SU-DHL-6 (cell line): ENCODE data around the gene POLG2.

Experiments used
- EZH2phosphoT487 ChIP-seq: fragments of 200-600 bp; sonication (generic), shearing (Covaris generic); conservative IDR thresholded peaks from 2 replicates; pipeline ENCODE4 v1.6.1; 2018; ENCODE audit warnings: mild to moderate bottlenecking, antibody characterized with exemption, low read length, moderate library complexity, mixed read lengths
- TF ChIP-seq, protein P1 (sequence below): fragments of 200-600 bp; sonication (generic); IDR thresholded peaks from one replicate; pipeline ENCODE4 v1.5.1; 2017; ENCODE audit warnings: antibody characterized with exemption, mild to moderate bottlenecking, low read length, moderate library complexity; ENCODE audit not compliant: insufficient read depth, poor library complexity, severe bottlenecking

DNA sequence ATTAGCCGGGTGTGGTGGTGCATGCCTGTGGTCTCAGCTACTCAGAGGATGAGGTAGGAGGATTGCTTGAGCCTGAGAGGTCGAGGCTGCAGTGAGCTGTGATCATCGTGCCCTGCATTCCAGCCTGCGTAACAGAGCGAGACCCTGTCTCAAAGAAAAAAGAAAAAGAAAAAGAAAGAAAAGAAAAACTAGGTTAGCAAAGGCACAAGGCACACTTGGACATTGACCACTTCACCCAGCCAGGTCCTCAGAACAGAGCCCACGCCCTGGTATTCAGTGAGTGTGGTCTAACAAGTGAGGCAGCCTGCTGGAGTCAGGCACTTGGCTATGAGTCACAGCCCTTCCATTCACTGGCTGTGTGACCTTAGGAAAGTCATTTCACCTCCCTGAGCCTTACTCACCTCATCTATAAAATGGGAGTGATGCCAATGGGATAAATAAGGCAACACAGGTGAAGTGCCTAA is 37.5 kb downstream of the POLG2 start:
- TF ChIP-seq, protein P1, sequence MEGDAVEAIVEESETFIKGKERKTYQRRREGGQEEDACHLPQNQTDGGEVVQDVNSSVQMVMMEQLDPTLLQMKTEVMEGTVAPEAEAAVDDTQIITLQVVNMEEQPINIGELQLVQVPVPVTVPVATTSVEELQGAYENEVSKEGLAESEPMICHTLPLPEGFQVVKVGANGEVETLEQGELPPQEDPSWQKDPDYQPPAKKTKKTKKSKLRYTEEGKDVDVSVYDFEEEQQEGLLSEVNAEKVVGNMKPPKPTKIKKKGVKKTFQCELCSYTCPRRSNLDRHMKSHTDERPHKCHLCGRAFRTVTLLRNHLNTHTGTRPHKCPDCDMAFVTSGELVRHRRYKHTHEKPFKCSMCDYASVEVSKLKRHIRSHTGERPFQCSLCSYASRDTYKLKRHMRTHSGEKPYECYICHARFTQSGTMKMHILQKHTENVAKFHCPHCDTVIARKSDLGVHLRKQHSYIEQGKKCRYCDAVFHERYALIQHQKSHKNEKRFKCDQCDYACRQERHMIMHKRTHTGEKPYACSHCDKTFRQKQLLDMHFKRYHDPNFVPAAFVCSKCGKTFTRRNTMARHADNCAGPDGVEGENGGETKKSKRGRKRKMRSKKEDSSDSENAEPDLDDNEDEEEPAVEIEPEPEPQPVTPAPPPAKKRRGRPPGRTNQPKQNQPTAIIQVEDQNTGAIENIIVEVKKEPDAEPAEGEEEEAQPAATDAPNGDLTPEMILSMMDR = no peak
- TF ChIP-seq EZH2phosphoT487 = no peak
